ENCODE results near the gene CEP85.

DNA sequence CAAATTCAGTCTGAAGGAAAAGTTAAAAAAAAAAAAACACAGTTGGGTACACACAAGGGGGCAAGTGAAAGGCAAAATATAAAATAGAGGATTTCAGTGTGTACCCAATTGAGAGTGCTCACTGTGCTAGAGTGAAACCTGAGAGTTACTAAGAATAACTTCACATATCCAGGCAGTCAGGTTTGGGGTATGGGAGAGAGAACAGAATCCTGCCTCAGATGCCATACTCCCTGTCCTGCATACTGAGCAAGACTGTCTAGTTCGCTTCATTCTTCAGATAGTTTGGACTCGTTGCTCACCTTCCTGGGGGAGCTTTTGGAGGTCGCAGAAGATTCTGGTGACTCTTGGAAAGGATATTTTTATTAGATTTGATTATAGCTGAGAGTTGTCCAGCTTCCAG is 20.4 kb downstream of the CEP85 start:
- TF ChIP-seq EZH2phosphoT487 (IDR thresholded peaks at IDR 0.05; ENCODE audit: borderline replicate concordance, low read depth, low read length), result no peak
- TF ChIP-seq, protein P1, sequence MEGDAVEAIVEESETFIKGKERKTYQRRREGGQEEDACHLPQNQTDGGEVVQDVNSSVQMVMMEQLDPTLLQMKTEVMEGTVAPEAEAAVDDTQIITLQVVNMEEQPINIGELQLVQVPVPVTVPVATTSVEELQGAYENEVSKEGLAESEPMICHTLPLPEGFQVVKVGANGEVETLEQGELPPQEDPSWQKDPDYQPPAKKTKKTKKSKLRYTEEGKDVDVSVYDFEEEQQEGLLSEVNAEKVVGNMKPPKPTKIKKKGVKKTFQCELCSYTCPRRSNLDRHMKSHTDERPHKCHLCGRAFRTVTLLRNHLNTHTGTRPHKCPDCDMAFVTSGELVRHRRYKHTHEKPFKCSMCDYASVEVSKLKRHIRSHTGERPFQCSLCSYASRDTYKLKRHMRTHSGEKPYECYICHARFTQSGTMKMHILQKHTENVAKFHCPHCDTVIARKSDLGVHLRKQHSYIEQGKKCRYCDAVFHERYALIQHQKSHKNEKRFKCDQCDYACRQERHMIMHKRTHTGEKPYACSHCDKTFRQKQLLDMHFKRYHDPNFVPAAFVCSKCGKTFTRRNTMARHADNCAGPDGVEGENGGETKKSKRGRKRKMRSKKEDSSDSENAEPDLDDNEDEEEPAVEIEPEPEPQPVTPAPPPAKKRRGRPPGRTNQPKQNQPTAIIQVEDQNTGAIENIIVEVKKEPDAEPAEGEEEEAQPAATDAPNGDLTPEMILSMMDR (conservative IDR thresholded peaks at IDR 0.05; ENCODE audit: low read length), result no peak
